ENCODE data around the gene UBE2R2. TPM values are rescaled to one million over a fixed set of nuclear protein-coding genes. Genes with fewer than 3 reads are reported as not detected.
"Not testable (repeated sequence)": the region's sequence is repeated elsewhere in the genome, so short reads cannot be mapped to it uniquely, and the experiment has no call there.

Gene UBE2R2
- total RNA-seq, 3 donors from 2014 or later, result 21.2 to 35.0 (median 22.6) TPM

GRCh38 chr9:33795819-33796218 is 21.1 kb upstream of the UBE2R2 start:
- Histone ChIP-seq H3K27me3 (no peaks in the 10 kb centered on the region), H3K36me3 (no peaks in the 10 kb centered on the region), H3K4me1 (no peaks in the 10 kb centered on the region), H3K27ac (no peak overlapping the region), H3K9me3 (no peaks in the 10 kb centered on the region), H3K4me3 (no peak overlapping the region)
- TF ChIP-seq POLR2A (IDR thresholded peaks at IDR 0.05), result no peak
- no peak for TF ChIP-seq CTCF (IDR thresholded peaks at IDR 0.05)
- TF ChIP-seq POLR2AphosphoS5 (IDR thresholded peaks at IDR 0.05), result no peak
- intact Hi-C loops (cut with DNase I; ENCODE audit: low total_unique reads), result no loop called here
- no peak for DNase-seq (ENCODE audit: low spot score in 2 of 2)

- intact Hi-C loops (cut with DNase I; ENCODE audit: low total_unique reads); H3K27me3 ChIP-seq; H3K36me3 ChIP-seq; H3K4me1 ChIP-seq; H3K9me3 ChIP-seq; H3K27ac ChIP-seq; DNase-seq (ENCODE audit: low spot score in 2 of 2); H3K4me3 ChIP-seq: not testable (repeated sequence)
Observed at GRCh38 chr9:33796679-33797078, 20.3 kb upstream of the UBE2R2 start.

GRCh38 chr9:33797837-33798236 is 19.1 kb upstream of the UBE2R2 start:
- H3K27me3 ChIP-seq, result no peaks in the 10 kb centered on the region
- DNase-seq (ENCODE audit: low spot score in 2 of 2), result no peak
- no peak overlapping the region for H3K27ac ChIP-seq
- no peaks in the 10 kb centered on the region for H3K9me3 ChIP-seq
- intact Hi-C loops (cut with DNase I; ENCODE audit: low total_unique reads), result no loop called here
- TF ChIP-seq POLR2AphosphoS5 (IDR thresholded peaks at IDR 0.05) (no peak), POLR2A (IDR thresholded peaks at IDR 0.05) (no peak), CTCF (IDR thresholded peaks at IDR 0.05) (no peak)
- no peaks in the 10 kb centered on the region for H3K36me3 ChIP-seq
- H3K4me3 ChIP-seq, result no peak overlapping the region
- H3K4me1 ChIP-seq, result no peaks in the 10 kb centered on the region

- Histone ChIP-seq H3K27me3 (no peaks in the 10 kb centered on the region), H3K4me3 (no peak overlapping the region), H3K27ac (no peak overlapping the region), H3K36me3 (no peaks in the 10 kb centered on the region), H3K4me1 (no peaks in the 10 kb centered on the region), H3K9me3 (no peaks in the 10 kb centered on the region)
- intact Hi-C loops (cut with DNase I; ENCODE audit: low total_unique reads), result no loop called here
- no peak for TF ChIP-seq CTCF (IDR thresholded peaks at IDR 0.05)
- TF ChIP-seq POLR2AphosphoS5 (IDR thresholded peaks at IDR 0.05), result no peak
- no peak for TF ChIP-seq POLR2A (IDR thresholded peaks at IDR 0.05)
- DNase-seq (ENCODE audit: low spot score in 2 of 2), result no peak
Observed at GRCh38 chr9:33798545-33798944, 18.4 kb upstream of the UBE2R2 start.

GRCh38 chr9:33799928-33800704 is 16.8 kb upstream of the UBE2R2 start:
- Histone ChIP-seq H3K4me3 (no peak overlapping the region), H3K27ac (no peak overlapping the region), H3K36me3 (no peaks in the 10 kb centered on the region), H3K4me1 (no peaks in the 10 kb centered on the region), H3K9me3 (no peaks in the 10 kb centered on the region), H3K27me3 (no peaks in the 10 kb centered on the region)
- intact Hi-C loops (cut with DNase I; ENCODE audit: low total_unique reads), result no loop called here
- DNase-seq (ENCODE audit: low spot score in 2 of 2), result no peak
- TF ChIP-seq CTCF (IDR thresholded peaks at IDR 0.05), result no peak

Measured in breast epithelium (tissue), 4 donors.